OCI-LY1 (cell line): Measurements from ENCODE around the gene SLC25A45.

ENCODE experiments used
- EZH2 ChIP-seq: fragments of 200-600 bp; sonication (generic), shearing (Covaris generic); IDR thresholded peaks from 2 replicates; pipeline ENCODE4 v1.8.0; 2017; ENCODE audit warnings: borderline replicate concordance, mixed run types, mild to moderate bottlenecking, antibody characterized with exemption, low read length, moderate library complexity, mixed read lengths
- TF ChIP-seq, protein P1 (sequence below): fragments of 200-600 bp; sonication (generic), shearing (Covaris generic); IDR thresholded peaks from 2 replicates; pipeline ENCODE4 v1.5.1; 2017; ENCODE audit warnings: mild to moderate bottlenecking, antibody characterized with exemption, low read length, moderate library complexity, mixed read lengths

DNA sequence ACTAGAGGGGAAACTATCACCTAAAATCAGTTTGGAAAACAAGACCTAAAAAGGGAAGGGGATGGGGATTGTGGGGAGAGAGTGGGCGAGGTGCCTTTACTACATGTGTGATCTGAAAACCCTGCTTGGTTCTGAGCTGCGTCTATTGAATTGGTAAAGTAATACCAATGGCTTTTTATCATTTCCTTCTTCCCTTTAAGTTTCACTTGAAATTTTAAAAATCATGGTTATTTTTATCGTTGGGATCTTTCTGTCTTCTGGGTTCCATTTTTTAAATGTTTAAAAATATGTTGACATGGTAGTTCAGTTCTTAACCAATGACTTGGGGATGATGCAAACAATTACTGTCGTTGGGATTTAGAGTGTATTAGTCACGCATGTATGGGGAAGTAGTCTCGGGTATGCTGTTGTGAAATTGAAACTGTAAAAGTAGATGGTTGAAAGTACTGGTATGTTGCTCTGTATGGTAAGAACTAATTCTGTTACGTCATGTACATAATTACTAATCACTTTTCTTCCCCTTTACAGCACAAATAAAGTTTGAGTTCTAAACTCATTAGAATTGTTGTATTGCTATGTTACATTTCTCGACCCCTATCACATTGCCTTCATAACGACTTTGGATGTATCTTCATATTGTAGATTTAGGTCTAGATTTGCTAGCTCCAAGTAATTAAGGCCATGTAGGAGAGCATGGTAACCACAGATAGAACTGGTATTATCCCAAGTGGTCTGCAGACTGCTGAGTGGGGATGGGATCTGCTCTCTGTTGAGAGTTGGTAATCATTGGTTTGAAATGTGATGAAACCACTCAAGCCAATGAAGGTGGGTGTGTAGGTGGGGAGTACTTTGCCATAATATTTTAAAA, 43.8 kb upstream of the SLC25A45 start:
- TF ChIP-seq EZH2: no peak
- TF ChIP-seq, protein P1, sequence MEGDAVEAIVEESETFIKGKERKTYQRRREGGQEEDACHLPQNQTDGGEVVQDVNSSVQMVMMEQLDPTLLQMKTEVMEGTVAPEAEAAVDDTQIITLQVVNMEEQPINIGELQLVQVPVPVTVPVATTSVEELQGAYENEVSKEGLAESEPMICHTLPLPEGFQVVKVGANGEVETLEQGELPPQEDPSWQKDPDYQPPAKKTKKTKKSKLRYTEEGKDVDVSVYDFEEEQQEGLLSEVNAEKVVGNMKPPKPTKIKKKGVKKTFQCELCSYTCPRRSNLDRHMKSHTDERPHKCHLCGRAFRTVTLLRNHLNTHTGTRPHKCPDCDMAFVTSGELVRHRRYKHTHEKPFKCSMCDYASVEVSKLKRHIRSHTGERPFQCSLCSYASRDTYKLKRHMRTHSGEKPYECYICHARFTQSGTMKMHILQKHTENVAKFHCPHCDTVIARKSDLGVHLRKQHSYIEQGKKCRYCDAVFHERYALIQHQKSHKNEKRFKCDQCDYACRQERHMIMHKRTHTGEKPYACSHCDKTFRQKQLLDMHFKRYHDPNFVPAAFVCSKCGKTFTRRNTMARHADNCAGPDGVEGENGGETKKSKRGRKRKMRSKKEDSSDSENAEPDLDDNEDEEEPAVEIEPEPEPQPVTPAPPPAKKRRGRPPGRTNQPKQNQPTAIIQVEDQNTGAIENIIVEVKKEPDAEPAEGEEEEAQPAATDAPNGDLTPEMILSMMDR: no peak
